Thymus (tissue), 11 donors: ENCODE results near the gene CCDC177. TPM values are rescaled to one million over a fixed set of nuclear protein-coding genes. Genes with fewer than 3 reads are reported as not detected.

Experiments used
- DNase-seq, 9 donors: peaks; one replicate each; pipeline ENCODE4 v3.0.0-alpha.2; 2013; ENCODE audit warnings: low spot score in 9 of 9, low read depth in 6 of 9, missing footprints in 1 of 9
- H3K27ac ChIP-seq, 2 donors: one replicate each; pipeline ENCODE4 v1.5.1; 2013; ENCODE audit warnings: control low read depth in 1 of 2, low read depth in 1 of 2, low read length in 1 of 2, mild to moderate bottlenecking in 1 of 2, moderate library complexity in 1 of 2
- H3K27me3 ChIP-seq, 2 donors: one replicate each; pipeline ENCODE4 v1.5.1; 2013; ENCODE audit warnings: low read length in 1 of 2; ENCODE audit not compliant: control insufficient read depth in 2 of 2, insufficient read depth in 1 of 2
- H3K36me3 ChIP-seq, 2 donors: one replicate each; pipeline ENCODE4 v1.5.1; 2013; ENCODE audit warnings: low read length in 1 of 2, mild to moderate bottlenecking in 1 of 2, moderate library complexity in 1 of 2; ENCODE audit not compliant: control insufficient read depth in 2 of 2, insufficient read depth in 2 of 2
- H3K4me1 ChIP-seq, 2 donors: one replicate each; pipeline ENCODE4 v1.5.1; 2013; ENCODE audit warnings: low read length in 2 of 2; ENCODE audit not compliant: control insufficient read depth in 2 of 2, insufficient read depth in 2 of 2
- H3K4me3 ChIP-seq, 2 donors: one replicate each; pipeline ENCODE4 v1.5.1; 2013; ENCODE audit warnings: low read length in 2 of 2, control low read depth in 1 of 2, mild to moderate bottlenecking in 1 of 2
- H3K9me3 ChIP-seq, 2 donors: one replicate each; pipeline ENCODE4 v1.5.1; 2013; ENCODE audit warnings: low read length in 1 of 2, mild to moderate bottlenecking in 1 of 2; ENCODE audit not compliant: control insufficient read depth in 2 of 2, insufficient read depth in 1 of 2
- WGBS: extraction: QIAGEN DNeasy Blood & Tissue Kit; methylation state at CpG from one replicate; pipeline ENCODE4 v1.1.7; 2013; 5-methylcytosine and 5-hydroxymethylcytosine counted together
- polyA plus RNA-seq: library from polyadenylated mRNA; stranded (reverse); fragments of 200-250 nt; gene quantifications from one replicate; pipeline ENCODE4 v1.2.3, GENCODE V29; 2013
- total RNA-seq: library from RNA; stranded (reverse); fragments of 120-200 nt; gene quantifications from one replicate; pipeline ENCODE4 v1.2.4, GENCODE V29; 2013
- donor health status: healthy.

The CCDC177 gene
- total and polyA plus RNA-seq, 2 donors, result 0.02 to 0.05 TPM

DNA sequence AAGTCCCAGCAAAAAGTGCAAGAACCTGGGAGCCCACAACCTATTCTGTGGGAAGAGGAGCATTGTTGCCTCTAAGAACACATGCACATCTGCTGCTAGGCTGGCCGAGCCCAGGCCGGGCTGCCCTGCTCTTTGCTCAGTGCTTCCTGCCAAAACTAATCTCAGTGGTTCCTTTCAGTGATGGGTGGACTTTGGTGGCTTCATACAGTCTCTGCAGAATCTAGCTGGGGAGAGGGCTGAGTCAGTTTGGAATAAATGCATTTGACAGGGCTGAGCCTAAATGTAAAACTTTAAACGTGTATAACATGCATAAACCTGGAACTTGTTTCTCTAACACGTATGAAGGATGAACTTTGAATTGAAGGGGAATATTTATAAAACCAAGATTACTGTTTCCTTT is 44.6 kb downstream of the CCDC177 start:
- peaks cover 0 to 2% of the 10 kb centered on the region in 2 donors for H3K27me3 ChIP-seq
- no peaks in the 10 kb centered on the region for H3K36me3 ChIP-seq
- no peaks in the 10 kb centered on the region for H3K9me3 ChIP-seq
- DNase-seq, result no peak
- H3K4me3 ChIP-seq, result no peak overlapping the region
- no peak overlapping the region for H3K27ac ChIP-seq
- WGBS, result 79% methylated on average over 4 of the region's 4 CpGs
- H3K4me1 ChIP-seq, result no peaks in the 10 kb centered on the region

DNA sequence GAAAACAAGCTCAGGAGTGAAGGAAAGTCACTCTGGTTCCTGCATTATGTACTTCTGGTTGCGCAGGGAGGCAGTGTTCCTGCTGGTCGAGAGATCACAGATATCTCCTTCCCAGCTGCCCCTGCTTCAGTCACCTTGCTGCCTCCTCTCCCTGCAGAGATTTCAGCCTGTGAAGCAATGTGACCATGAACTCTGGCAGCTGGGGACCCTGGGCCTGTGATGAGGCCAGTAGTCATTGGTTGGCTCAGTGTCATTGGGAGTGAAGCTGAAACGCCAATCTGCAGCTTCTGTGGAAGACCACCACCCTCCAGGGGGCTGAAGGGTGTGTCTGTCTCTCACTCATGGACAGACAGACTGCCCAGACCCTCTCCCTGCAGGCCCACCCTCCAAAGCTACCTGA is 45.1 kb downstream of the CCDC177 start:
- H3K27me3 ChIP-seq, result peaks cover 0 to 2% of the 10 kb centered on the region in 2 donors
- H3K9me3 ChIP-seq, result no peaks in the 10 kb centered on the region
- DNase-seq, result no peak
- no peaks in the 10 kb centered on the region for H3K36me3 ChIP-seq
- no peak overlapping the region for H3K4me3 ChIP-seq
- H3K27ac ChIP-seq, result no peak overlapping the region
- H3K4me1 ChIP-seq, result no peaks in the 10 kb centered on the region
- WGBS, result 88% methylated on average over 3 of the region's 3 CpGs

DNA sequence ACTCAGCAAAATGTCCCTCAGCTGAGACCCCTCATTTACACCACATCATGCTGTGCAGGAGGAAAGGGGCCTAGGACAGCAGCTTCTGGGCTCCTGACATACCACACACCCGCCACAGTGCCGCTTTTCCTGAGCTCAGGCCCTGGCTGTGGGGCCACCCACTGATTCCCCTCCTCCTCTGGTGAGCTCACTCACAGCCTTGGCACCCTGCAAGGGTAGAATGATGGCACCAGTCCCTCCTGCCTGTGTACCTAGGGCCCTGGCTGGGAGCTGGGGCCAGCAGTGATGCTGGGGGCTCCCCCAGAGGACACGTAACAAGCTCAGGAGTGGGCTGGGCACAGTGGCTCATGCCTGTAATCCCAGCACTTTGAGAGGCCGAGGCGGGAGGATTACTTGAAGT is 45.7 kb downstream of the CCDC177 start:
- H3K4me1 ChIP-seq, result no peaks in the 10 kb centered on the region
- H3K27ac ChIP-seq, result no peak overlapping the region
- DNase-seq, result no peak
- 94% methylated on average over 5 of the region's 5 CpGs for WGBS
- no peaks in the 10 kb centered on the region for H3K36me3 ChIP-seq
- no peak overlapping the region for H3K4me3 ChIP-seq
- H3K27me3 ChIP-seq, result peaks cover 0 to 2% of the 10 kb centered on the region in 2 donors
- no peaks in the 10 kb centered on the region for H3K9me3 ChIP-seq

DNA sequence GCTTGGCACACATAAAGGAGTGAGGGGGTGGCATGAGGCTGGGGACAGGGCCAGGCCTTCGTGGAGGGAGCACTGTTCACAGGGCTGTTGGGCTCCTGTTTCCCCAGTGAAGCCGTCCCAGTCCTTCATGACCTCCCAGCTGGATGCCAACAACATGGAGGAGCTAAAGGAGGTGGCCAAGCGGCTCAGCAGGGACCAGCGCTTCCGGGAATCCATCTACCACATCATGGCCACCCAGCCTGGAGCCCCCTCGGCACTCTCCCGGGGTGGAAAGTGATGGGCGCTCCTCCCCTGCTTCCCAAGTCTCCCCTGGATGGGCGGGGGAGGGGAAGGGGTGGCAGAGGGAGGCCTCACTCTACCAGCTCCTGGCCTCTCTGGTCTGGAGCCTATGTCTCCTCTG is 46.5 kb downstream of the CCDC177 start:
- H3K9me3 ChIP-seq, result no peaks in the 10 kb centered on the region
- no peak overlapping the region for H3K4me3 ChIP-seq
- H3K4me1 ChIP-seq, result no peaks in the 10 kb centered on the region
- H3K36me3 ChIP-seq, result no peaks in the 10 kb centered on the region
- peaks cover 0 to 2% of the 10 kb centered on the region in 2 donors for H3K27me3 ChIP-seq
- DNase-seq, result no peak
- no peak overlapping the region for H3K27ac ChIP-seq
- WGBS, result 93% methylated on average over 9 of the region's 9 CpGs

DNA sequence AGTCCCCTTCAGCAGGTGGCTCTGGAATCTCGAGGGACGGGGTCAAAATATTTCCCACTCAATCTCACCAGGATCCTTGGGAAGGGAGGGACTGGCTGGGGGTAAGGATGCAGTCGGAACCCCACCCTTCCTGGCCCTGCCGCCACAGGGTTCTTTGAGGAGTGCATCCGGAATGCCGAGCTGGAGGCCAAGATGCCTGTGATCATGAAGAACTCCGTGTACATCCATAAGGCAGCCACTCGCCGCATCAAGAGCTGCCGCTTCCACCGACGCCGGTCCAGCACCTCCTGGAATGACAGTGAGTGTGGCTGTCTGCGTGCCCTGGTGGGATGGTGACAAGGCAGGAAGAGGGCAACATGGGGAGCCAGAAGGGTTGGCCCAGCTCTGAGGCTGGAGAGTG is 47.0 kb downstream of the CCDC177 start:
- DNase-seq, result no peak
- no peak overlapping the region for H3K27ac ChIP-seq
- H3K4me3 ChIP-seq, result no peak overlapping the region
- H3K4me1 ChIP-seq, result no peaks in the 10 kb centered on the region
- 96% methylated on average over 14 of the region's 14 CpGs for WGBS
- peaks cover 0 to 2% of the 10 kb centered on the region in 2 donors for H3K27me3 ChIP-seq
- H3K9me3 ChIP-seq, result no peaks in the 10 kb centered on the region
- H3K36me3 ChIP-seq, result no peaks in the 10 kb centered on the region

DNA sequence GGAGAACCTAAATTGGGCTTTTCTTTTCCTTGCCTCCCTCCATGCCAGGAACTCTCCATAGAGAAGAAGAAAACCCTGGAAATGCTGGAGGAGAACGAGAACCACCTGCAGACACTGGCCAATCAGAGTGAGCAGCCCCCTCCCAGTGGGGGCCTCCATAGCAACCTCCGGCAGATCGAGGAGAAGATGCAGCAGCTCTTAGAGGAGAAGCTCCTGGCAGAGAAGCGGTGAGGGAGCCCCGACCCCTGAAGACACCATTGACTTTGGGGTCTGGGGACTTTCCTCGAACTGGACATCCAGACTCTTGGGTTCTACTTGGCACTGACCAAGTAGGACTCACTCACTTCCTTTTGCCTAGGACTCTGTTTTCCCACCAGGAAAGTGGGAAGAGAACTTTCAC is 48.8 kb downstream of the CCDC177 start:
- H3K4me1 ChIP-seq, result no peaks in the 10 kb centered on the region
- no peak overlapping the region for H3K4me3 ChIP-seq
- no peak for DNase-seq
- H3K27me3 ChIP-seq, result peaks cover 0 to 5% of the 10 kb centered on the region in 2 donors
- no peak overlapping the region for H3K27ac ChIP-seq
- no peaks in the 10 kb centered on the region for H3K9me3 ChIP-seq
- H3K36me3 ChIP-seq, result no peaks in the 10 kb centered on the region
- WGBS, result 87% methylated on average over 6 of the region's 6 CpGs

DNA sequence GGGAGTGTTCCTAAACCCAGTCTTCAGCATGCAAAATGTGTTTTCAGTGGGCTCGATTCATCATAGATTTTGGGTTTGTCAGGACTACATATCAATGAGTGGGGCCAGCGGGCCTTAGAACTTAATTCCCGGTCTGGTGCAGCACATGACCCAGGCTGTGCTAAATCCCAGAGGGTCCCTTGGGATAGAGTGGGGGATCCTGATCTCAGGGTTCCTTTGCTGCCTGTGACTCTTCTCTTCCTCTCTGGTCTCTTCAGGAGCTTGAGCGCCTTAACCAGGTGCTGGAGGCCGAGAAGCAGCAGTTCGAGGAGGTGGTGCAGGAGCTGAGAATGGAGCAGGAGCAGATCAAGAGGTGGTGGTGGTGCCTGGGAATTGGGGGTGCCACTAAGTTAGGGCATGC is 52.6 kb downstream of the CCDC177 start:
- H3K27ac ChIP-seq, result no peak overlapping the region
- no peaks in the 10 kb centered on the region for H3K36me3 ChIP-seq
- 96% methylated on average over 6 of the region's 6 CpGs for WGBS
- no peak for DNase-seq
- no peaks in the 10 kb centered on the region for H3K9me3 ChIP-seq
- no peak overlapping the region for H3K4me3 ChIP-seq
- peaks cover 0 to 2% of the 10 kb centered on the region in 2 donors for H3K4me1 ChIP-seq
- H3K27me3 ChIP-seq, result peaks cover 0 to 13% of the 10 kb centered on the region in 2 donors

Other genes with a start within 250 kb of the CCDC177 start
- gene ERH, start 176.6 kb downstream of the CCDC177 start, total RNA-seq, result 192 TPM
- 190 TPM for gene ERH, start 176.6 kb downstream of the CCDC177 start, polyA plus RNA-seq
- gene SLC39A9, start 176.2 kb downstream of the CCDC177 start, total RNA-seq, result 45.0 TPM
- gene SLC39A9, start 176.2 kb downstream of the CCDC177 start, polyA plus RNA-seq, result 21.8 TPM
- gene PLEKHD1, start 90.1 kb downstream of the CCDC177 start, total RNA-seq, result 0.09 TPM
- 0.30 TPM for gene PLEKHD1, start 90.1 kb downstream of the CCDC177 start, polyA plus RNA-seq
- gene SUSD6, start 36.7 kb upstream of the CCDC177 start, total RNA-seq, result 7.8 TPM
- gene SUSD6, start 36.7 kb upstream of the CCDC177 start, polyA plus RNA-seq, result 23.7 TPM
- 315 TPM for gene SRSF5, start 192.3 kb upstream of the CCDC177 start, total RNA-seq
- 589 TPM for gene SRSF5, start 192.3 kb upstream of the CCDC177 start, polyA plus RNA-seq
- gene SLC10A1, start 222.4 kb upstream of the CCDC177 start, total RNA-seq, result not detected
- 0.02 TPM for gene SLC10A1, start 222.4 kb upstream of the CCDC177 start, polyA plus RNA-seq